IMR-90 (cell line): ENCODE measurements around the gene FHDC1. TPM values are rescaled to one million over a fixed set of nuclear protein-coding genes. Genes with fewer than 3 reads are reported as not detected.

Source experiments
- ATAC-seq: fragments of 200-7000 bp; cut with Tn5 transposase; 2 replicates; pipeline ENCODE4 v1.9.1; 2020; ENCODE audit warnings: low read depth, mild to moderate bottlenecking, moderate library complexity
- BruUV-seq: library from RNA; stranded (reverse); fragments of 400-500 nt; replicated peaks from 2 replicates; lab custom pipeline; 2021; lab: Mats Ljungman, UMichigan
- CTCF ChIA-PET: fragments of 300-600 bp; formaldehyde crosslinking; extraction: SDS; loops from one replicate; lab custom pipeline; 2021; ENCODE audit warnings: antibody characterized with exemption; lab: Yijun Ruan, JAX
- POLR2A ChIA-PET: fragments of 300-600 bp; sonication (Branson Sonifier 250); formaldehyde crosslinking; loops from one replicate; lab custom pipeline; 2022; ENCODE audit warnings: antibody characterized with exemption; ENCODE audit not compliant: unreplicated experiment; lab: Charles Lee
- DNase-seq: peaks from one replicate; pipeline ENCODE4 v3.0.0; 2013
- H2AFZ ChIP-seq: replicated peaks from 2 replicates; pipeline ENCODE3; 2013; ENCODE audit warnings: low read length, mild to moderate bottlenecking; ENCODE audit not compliant: poor library complexity
- H2AK5ac ChIP-seq: 2 replicates; pipeline ENCODE4 v1.6.1; 2013; ENCODE audit warnings: low read depth, low read length, inconsistent platforms
- H2AK9ac ChIP-seq: replicated peaks from 2 replicates; pipeline ENCODE3; 2013; ENCODE audit warnings: mild to moderate bottlenecking, low read depth, low read length, moderate library complexity; ENCODE audit not compliant: poor library complexity
- H2BK120ac ChIP-seq: 2 replicates; pipeline ENCODE4 v1.6.1; 2013; ENCODE audit warnings: low read depth, low read length, inconsistent platforms
- H2BK15ac ChIP-seq: 3 replicates; pipeline ENCODE4 v1.6.1; 2013; ENCODE audit warnings: low read depth, low read length, inconsistent platforms
- H2BK20ac ChIP-seq: 2 replicates; pipeline ENCODE4 v1.6.1; 2013; ENCODE audit warnings: low read depth, mild to moderate bottlenecking, inconsistent platforms, low read length, moderate library complexity
- H2BK5ac ChIP-seq: 2 replicates; pipeline ENCODE4 v1.6.1; 2013; ENCODE audit warnings: mild to moderate bottlenecking, low read depth, low read length, inconsistent platforms; ENCODE audit not compliant: poor library complexity, severe bottlenecking
- H3K14ac ChIP-seq: replicated peaks from 2 replicates; pipeline ENCODE4 v1.6.1; 2013; ENCODE audit warnings: low read depth, low read length, inconsistent platforms
- H3K18ac ChIP-seq: 2 replicates; pipeline ENCODE4 v1.6.1; 2013; ENCODE audit warnings: low read depth, low read length, control low read depth
- H3K23ac ChIP-seq: 2 replicates; pipeline ENCODE4 v1.6.1; 2013; ENCODE audit warnings: low read depth, low read length, inconsistent platforms
- H3K27ac ChIP-seq: 2 replicates; pipeline ENCODE4 v1.5.1; 2013; ENCODE audit warnings: mild to moderate bottlenecking, control low read depth, low read length; ENCODE audit not compliant: insufficient read depth
- H3K27me3 ChIP-seq: 2 replicates; pipeline ENCODE4 v1.6.1; 2013; ENCODE audit warnings: low read length; ENCODE audit not compliant: control insufficient read depth, insufficient read depth
- H3K36me3 ChIP-seq: 2 replicates; pipeline ENCODE4 v1.6.1; 2013; ENCODE audit warnings: low read length, mixed read lengths; ENCODE audit not compliant: control insufficient read depth, insufficient read depth
- H3K4ac ChIP-seq: 2 replicates; pipeline ENCODE4 v1.6.1; 2013; ENCODE audit warnings: low read depth, low read length, inconsistent platforms
- H3K4me1 ChIP-seq: 2 replicates; pipeline ENCODE4 v1.6.1; 2013; ENCODE audit warnings: low read length, mixed read lengths; ENCODE audit not compliant: control insufficient read depth, insufficient read depth
- H3K4me2 ChIP-seq: 2 replicates; pipeline ENCODE4 v1.6.1; 2013; ENCODE audit warnings: low read depth, mild to moderate bottlenecking, control low read depth, low read length, moderate library complexity
- H3K4me3 ChIP-seq: 2 replicates; pipeline ENCODE4 v1.5.1; 2013; ENCODE audit warnings: low read depth, mild to moderate bottlenecking, control low read depth, low read length, moderate library complexity; ENCODE audit not compliant: insufficient read depth
- H3K56ac ChIP-seq: 2 replicates; pipeline ENCODE4 v1.6.1; 2013; ENCODE audit warnings: low read length, inconsistent platforms; ENCODE audit not compliant: insufficient read depth; ENCODE audit errors: extremely low read depth
- H3K79me1 ChIP-seq, 2 experiments: 2 replicates each; pipeline ENCODE4 v1.6.1; 2013; ENCODE audit warnings: low read length in 2 of 2, inconsistent platforms in 1 of 2, low read depth in 1 of 2
- H3K9ac ChIP-seq: 2 replicates; pipeline ENCODE4 v1.6.1; 2013; ENCODE audit warnings: low read depth, low read length, control low read depth
- H3K9me1 ChIP-seq: 2 replicates; pipeline ENCODE4 v1.6.1; 2013; ENCODE audit warnings: low read length, inconsistent platforms; ENCODE audit not compliant: insufficient read depth
- H3K9me3 ChIP-seq: 2 replicates; pipeline ENCODE4 v1.6.1; 2013; ENCODE audit warnings: low read length; ENCODE audit not compliant: control insufficient read depth, insufficient read depth
- H4K20me1 ChIP-seq: 2 replicates; pipeline ENCODE4 v1.6.1; 2013; ENCODE audit warnings: low read length, inconsistent platforms; ENCODE audit not compliant: insufficient read depth
- H4K5ac ChIP-seq: 2 replicates; pipeline ENCODE4 v1.6.1; 2013; ENCODE audit warnings: mild to moderate bottlenecking, low read depth, low read length, control low read depth
- H4K8ac ChIP-seq, 2 experiments: 2 replicates each; pipeline ENCODE4 v1.6.1; 2013; ENCODE audit warnings: low read depth in 2 of 2, low read length in 2 of 2, control low read depth in 1 of 2, inconsistent platforms in 1 of 2
- H4K91ac ChIP-seq: 2 replicates; pipeline ENCODE4 v1.6.1; 2013; ENCODE audit warnings: low read depth, low read length, inconsistent platforms; ENCODE audit not compliant: insufficient read depth
- BHLHE40 ChIP-seq: fragments of 150-350 bp; IDR thresholded peaks from 2 replicates; pipeline ENCODE4 v1.6.1; 2016; ENCODE audit warnings: mild to moderate bottlenecking, low read depth, low read length
- CEBPB ChIP-seq: IDR thresholded peaks from 2 replicates; pipeline ENCODE4 v1.6.1; 2012; ENCODE audit warnings: low read depth, low read length, improper control_type of control experiment
- CHD1 ChIP-seq: IDR thresholded peaks from 2 replicates; pipeline ENCODE4 v1.6.1; 2012; ENCODE audit warnings: low read depth, low read length, improper control_type of control experiment
- CTCF ChIP-seq: conservative IDR thresholded peaks from 2 replicates; pipeline ENCODE4 v1.5.1; 2012; ENCODE audit warnings: mild to moderate bottlenecking, low read depth, low read length, improper control_type of control experiment
- ELK1 ChIP-seq: fragments of 150-350 bp; IDR thresholded peaks from 2 replicates; pipeline ENCODE4 v1.6.1; 2016; ENCODE audit warnings: low read depth, mild to moderate bottlenecking, low read length, moderate library complexity, borderline replicate concordance
- FOS ChIP-seq: fragments of 150-350 bp; IDR thresholded peaks from 2 replicates; pipeline ENCODE4 v1.6.1; 2016; ENCODE audit warnings: low read depth, low read length
- MAFK ChIP-seq: IDR thresholded peaks from 2 replicates; pipeline ENCODE4 v1.6.1; 2012; ENCODE audit warnings: low read depth, low read length, improper control_type of control experiment
- MAZ ChIP-seq: IDR thresholded peaks from 2 replicates; pipeline ENCODE4 v1.6.1; 2012; ENCODE audit warnings: low read depth, mild to moderate bottlenecking, low read length, improper control_type of control experiment, moderate library complexity, borderline replicate concordance
- MXI1 ChIP-seq: IDR thresholded peaks from 2 replicates; pipeline ENCODE4 v1.6.1; 2012; ENCODE audit warnings: low read depth, mild to moderate bottlenecking, low read length, moderate library complexity, borderline replicate concordance
- NFE2L2 ChIP-seq: fragments of 150-350 bp; IDR thresholded peaks from 2 replicates; pipeline ENCODE4 v1.6.1; 2016; ENCODE audit warnings: low read depth, mild to moderate bottlenecking, low read length
- POLR2A ChIP-seq: IDR thresholded peaks from 2 replicates; pipeline ENCODE4 v1.6.1; 2012; ENCODE audit warnings: mild to moderate bottlenecking, low read depth, low read length
- RAD21 ChIP-seq: IDR thresholded peaks from 2 replicates; pipeline ENCODE4 v1.6.1; 2012; ENCODE audit warnings: low read length, improper control_type of control experiment
- RCOR1 ChIP-seq: IDR thresholded peaks from 2 replicates; pipeline ENCODE4 v1.6.1; 2012; ENCODE audit warnings: mild to moderate bottlenecking, low read length, improper control_type of control experiment; ENCODE audit not compliant: insufficient replicate concordance
- RFX5 ChIP-seq: IDR thresholded peaks from 2 replicates; pipeline ENCODE4 v1.8.0; 2012; ENCODE audit warnings: low read depth, mild to moderate bottlenecking, low read length, moderate library complexity
- SMC3 ChIP-seq: fragments of 150-350 bp; IDR thresholded peaks from 2 replicates; pipeline ENCODE4 v1.6.1; 2016; ENCODE audit warnings: low read depth, mild to moderate bottlenecking, antibody characterized with exemption, low read length, moderate library complexity
- USF2 ChIP-seq: fragments of 150-350 bp; IDR thresholded peaks from 2 replicates; pipeline ENCODE4 v1.6.1; 2017; ENCODE audit warnings: mild to moderate bottlenecking, antibody characterized with exemption, low read length, low read depth
- WGBS, 2 experiments: methylation state at CpG; one replicate each; pipeline versions ENCODE4 v1.1.5 to v1.1.7; 2013; ENCODE audit warnings: missing lambda C conversion rate in 2 of 2; ENCODE audit not compliant: insufficient read length in 1 of 2; ENCODE audit errors: extremely low coverage in 2 of 2; 5-methylcytosine and 5-hydroxymethylcytosine counted together
- dilution Hi-C: fragments of 300-500 bp; cut with HindIII; formaldehyde crosslinking; loops from one replicate; pipeline ENCODE4 v1.14.3; 2018; ENCODE audit warnings: low sequenced_read_pairs; ENCODE audit not compliant: unreplicated experiment
- in situ Hi-C: fragments of 300-500 bp; cut with MboI; formaldehyde crosslinking; loops from 3 replicates; pipeline ENCODE4 v1.14.3; 2019; ENCODE audit warnings: low sequenced_read_pairs, inconsistent platforms, mixed read lengths
- intact Hi-C: fragments of 100-400 bp; cut with micrococcal nuclease; formaldehyde crosslinking; loops from 2 replicates; pipeline ENCODE4 v1.10.0; 2022
- polyA plus RNA-seq, 3 experiments: library from polyadenylated mRNA; depleted of rRNA; stranded (reverse); fragments of >200 nt; gene quantifications; 2 replicates each; pipeline ENCODE4 v1.2.3, GENCODE V29; 2012; ENCODE audit warnings: low replicate concordance in 1 of 3
- total RNA-seq: library from RNA; depleted of rRNA; stranded (reverse); fragments of >200 nt; gene quantifications from 2 replicates; pipeline ENCODE4 v1.2.3, GENCODE V29; 2012

FHDC1 gene
- total and polyA plus RNA-seq, 2 of the 4 experiments (the other 2 are of a cell fraction), result under 0.01 to 0.09 TPM

GRCh38 chr4:152939621-152940020, 3.5 kb downstream of the FHDC1 start:
- POLR2A ChIA-PET, result no interaction called here
- no CpG with 5 or more reads among the region's 2 CpGs for WGBS, 2 experiments

More at GRCh38 chr4:152939621-152940020, 3.5 kb downstream of the FHDC1 start:
- ATAC-seq, result no peak
- no peak for DNase-seq
- H3K18ac ChIP-seq, result no peak overlapping the region
- intact Hi-C loops, result loop anchor here (5.0 kb wide), 3 partner anchors 42 to 157 kb away; no protein-coding TSS in a partner anchor
- TF ChIP-seq RAD21 (no peak), FOS (no peak), SMC3 (no peak), NFE2L2 (no peak), CHD1 (no peak), CEBPB (no peak), MXI1 (no peak), CTCF (no peak), ELK1 (no peak), POLR2A (no peak), RCOR1 (no peak), USF2 (no peak), RFX5 (no peak), MAFK (no peak), BHLHE40 (no peak), MAZ (no peak)
- no peaks in the 10 kb centered on the region for H3K9me1 ChIP-seq
- no peak overlapping the region for H2BK5ac ChIP-seq
- in situ Hi-C loops, result no loop called here
- H3K27ac ChIP-seq, result no peak overlapping the region
- H2AK5ac ChIP-seq, result no peak overlapping the region
- H3K79me1 ChIP-seq, result no peaks in the 10 kb centered on the region
- H3K27me3 ChIP-seq, result peaks cover 59% of the 10 kb centered on the region
- H4K5ac ChIP-seq, result no peak overlapping the region
- no peak overlapping the region for H2AK9ac ChIP-seq
- H2AFZ ChIP-seq, result no peak overlapping the region
- H2BK20ac ChIP-seq, result no peak overlapping the region
- H3K36me3 ChIP-seq, result no peaks in the 10 kb centered on the region
- no peak overlapping the region for H3K4me3 ChIP-seq
- dilution Hi-C loops, result no loop called here
- H3K4ac ChIP-seq, result no peak overlapping the region
- H4K8ac ChIP-seq, result no peak overlapping the region
- no peak overlapping the region for H3K9ac ChIP-seq
- CTCF ChIA-PET, result no interaction called here
- H3K56ac ChIP-seq, result no peak overlapping the region
- no peak overlapping the region for H3K23ac ChIP-seq
- H3K14ac ChIP-seq, result no peak overlapping the region
- H3K9me3 ChIP-seq, result peaks cover 2% of the 10 kb centered on the region; the same call in 1 of the 2 replicates
- no peak overlapping the region for H3K4me2 ChIP-seq
- no peak overlapping the region for H2BK15ac ChIP-seq
- H3K4me1 ChIP-seq, result no peaks in the 10 kb centered on the region; the same call in 1 of the 2 replicates
- no peak overlapping the region for H2BK120ac ChIP-seq
- H4K20me1 ChIP-seq, result no peaks in the 10 kb centered on the region
- H4K91ac ChIP-seq, result no peak overlapping the region
- BruUV-seq, result no TSS peak
